HFF-Myc (cell line): ENCODE results near the gene B4GALT2.

Source experiments
- DNase-seq: peaks from one replicate; pipeline ENCODE4 v3.0.0-alpha.2; 2011; ENCODE audit warnings: low read depth; ENCODE audit errors: extremely low read depth
- H3K4me3 ChIP-seq: replicated peaks from 2 replicates; pipeline ENCODE4 v1.5.1; 2011; ENCODE audit warnings: low read depth, mild to moderate bottlenecking, control low read depth, low read length
- CTCF ChIP-seq: IDR thresholded peaks from 2 replicates; pipeline ENCODE4 v1.5.1; 2012; ENCODE audit warnings: mild to moderate bottlenecking, low read depth, low read length, control low read depth; ENCODE audit errors: missing control alignments

The B4GALT2 gene

GRCh38 chr1:44014365-44015104 lies 35.5 kb downstream of the B4GALT2 start:
- no peak for DNase-seq
- TF ChIP-seq CTCF = no peak
- no peak overlapping the region for H3K4me3 ChIP-seq

- no peak overlapping the region for H3K4me3 ChIP-seq
- TF ChIP-seq CTCF = no peak
- no peak for DNase-seq
Observed at GRCh38 chr1:44015206-44015605, 36.2 kb downstream of the B4GALT2 start.

GRCh38 chr1:44016041-44016889 lies 37.3 kb downstream of the B4GALT2 start:
- DNase-seq = no peak
- no peak for TF ChIP-seq CTCF
- H3K4me3 ChIP-seq = no peak overlapping the region

GRCh38 chr1:44016890-44017400 lies 37.9 kb downstream of the B4GALT2 start:
- TF ChIP-seq CTCF = no peak
- no peak overlapping the region for H3K4me3 ChIP-seq
- DNase-seq = no peak

- H3K4me3 ChIP-seq = no peak overlapping the region
- no peak for TF ChIP-seq CTCF
- DNase-seq = no peak
Observed at GRCh38 chr1:44019466-44019948, 40.5 kb downstream of the B4GALT2 start.

- TF ChIP-seq CTCF = no peak
- no peak overlapping the region for H3K4me3 ChIP-seq
- DNase-seq = no peak
Observed at GRCh38 chr1:44020464-44020863, 41.5 kb downstream of the B4GALT2 start.
